Lower lobe of right lung (tissue), 2 donors: ENCODE results near the gene BAG3. TPM values are rescaled to one million over a fixed set of nuclear protein-coding genes. Genes with fewer than 3 reads are reported as not detected.

ENCODE experiments used
- ATAC-seq, 2 donors: fragments of 200-7000 bp; cut with Tn5 transposase; one replicate each; pipeline ENCODE4 v1.9.1; 2020 to 2022; ENCODE audit warnings: mild to moderate bottlenecking in 2 of 2, moderate library complexity in 2 of 2
- DNase-seq: peaks from one replicate; pipeline ENCODE4 v3.0.0-alpha.2; 2020
- H3K27ac ChIP-seq: fragments of 200-600 bp; one replicate; pipeline ENCODE4 v1.8.0; 2022
- H3K27me3 ChIP-seq: fragments of 200-600 bp; one replicate; pipeline ENCODE4 v1.8.0; 2022; ENCODE audit warnings: low read depth
- H3K36me3 ChIP-seq: fragments of 200-600 bp; one replicate; pipeline ENCODE4 v1.8.0; 2022; ENCODE audit warnings: mild to moderate bottlenecking
- H3K4me1 ChIP-seq: fragments of 200-600 bp; one replicate; pipeline ENCODE4 v1.8.0; 2022
- H3K4me3 ChIP-seq: fragments of 200-600 bp; one replicate; pipeline ENCODE4 v1.8.0; 2022; ENCODE audit warnings: mild to moderate bottlenecking
- H3K9me3 ChIP-seq: fragments of 200-600 bp; one replicate; pipeline ENCODE4 v1.8.0; 2022
- CTCF ChIP-seq: fragments of 200-600 bp; IDR thresholded peaks from one replicate; pipeline ENCODE4 v1.8.0; 2022; ENCODE audit warnings: antibody characterized with exemption, mild to moderate bottlenecking
- intact Hi-C: fragments of 100-400 bp; cut with DNase I; formaldehyde crosslinking; loops from one replicate; pipeline ENCODE4 v1.11.0; 2022
- long read RNA-seq: library from polyadenylated mRNA; unstranded; transcript quantifications from one replicate; pipeline ENCODE4 v2.0.0, GENCODE V29; 2021
- total RNA-seq: library from RNA; stranded (reverse); fragmentation: NEBNext Ultra II Directional; extraction: Animal tissue kit (Norgen Biotek cat#: 25700); gene quantifications from one replicate; pipeline ENCODE4 v1.2.1, GENCODE V29; 2021
- donor health status: DM: no; HTN: yes; CAD: no; lungs with severe emphysema.

Gene BAG3
- 30.2 TPM for total RNA-seq
- long read RNA-seq, transcript BAG3-201 (4 exons, 2,571 nt): major isoform, 35 of 55 reads
- long read RNA-seq, partial matches to known transcripts: 11 of 55 reads
- long read RNA-seq, other reads (novel, unspliced or antisense): 9 of 55 reads

GRCh38 chr10:119650692-119651513 lies at the start of gene BAG3:
BAG3 (plus strand) TSS chr10:119651380; CDS start chr10:119651676, 296 bp downstream.
- Histone ChIP-seq H3K4me1 (peaks cover 31% of the 10 kb centered on the region), H3K4me3 (peak within 1 kb of the TSS; percentile 90), H3K27ac (peak within 1 kb of the TSS; percentile 95), H3K27me3 (no peaks in the 10 kb centered on the region), H3K36me3 (no peaks in the 10 kb centered on the region), H3K9me3 (no peaks in the 10 kb centered on the region)
- TF ChIP-seq CTCF: no peak
- ATAC-seq: peak; percentile 93 to 97
- DNase-seq: peak; percentile 93
- intact Hi-C loops: no loop called here

GRCh38 chr10:119602241-119603095 lies 48.7 kb upstream of the BAG3 start:
- no peak overlapping the region for H3K27ac ChIP-seq
- ATAC-seq (peak; percentile 53 to 59), DNase-seq (no peak)
- TF ChIP-seq CTCF: peak; percentile 35
- H3K27me3 ChIP-seq: no peaks in the 10 kb centered on the region
- H3K36me3 ChIP-seq: no peaks in the 10 kb centered on the region
- intact Hi-C loops: no loop called here
- no peaks in the 10 kb centered on the region for H3K9me3 ChIP-seq
- H3K4me1 ChIP-seq: peaks cover 4% of the 10 kb centered on the region
- no peak overlapping the region for H3K4me3 ChIP-seq

GRCh38 chr10:119604468-119604867 lies 46.7 kb upstream of the BAG3 start:
- Histone ChIP-seq H3K36me3 (no peaks in the 10 kb centered on the region), H3K9me3 (no peaks in the 10 kb centered on the region), H3K4me1 (peaks cover 4% of the 10 kb centered on the region), H3K27me3 (no peaks in the 10 kb centered on the region), H3K4me3 (no peak overlapping the region), H3K27ac (no peak overlapping the region)
- no peak for DNase-seq
- no peak for TF ChIP-seq CTCF
- no peak for ATAC-seq
- intact Hi-C loops: no loop called here

DNA sequence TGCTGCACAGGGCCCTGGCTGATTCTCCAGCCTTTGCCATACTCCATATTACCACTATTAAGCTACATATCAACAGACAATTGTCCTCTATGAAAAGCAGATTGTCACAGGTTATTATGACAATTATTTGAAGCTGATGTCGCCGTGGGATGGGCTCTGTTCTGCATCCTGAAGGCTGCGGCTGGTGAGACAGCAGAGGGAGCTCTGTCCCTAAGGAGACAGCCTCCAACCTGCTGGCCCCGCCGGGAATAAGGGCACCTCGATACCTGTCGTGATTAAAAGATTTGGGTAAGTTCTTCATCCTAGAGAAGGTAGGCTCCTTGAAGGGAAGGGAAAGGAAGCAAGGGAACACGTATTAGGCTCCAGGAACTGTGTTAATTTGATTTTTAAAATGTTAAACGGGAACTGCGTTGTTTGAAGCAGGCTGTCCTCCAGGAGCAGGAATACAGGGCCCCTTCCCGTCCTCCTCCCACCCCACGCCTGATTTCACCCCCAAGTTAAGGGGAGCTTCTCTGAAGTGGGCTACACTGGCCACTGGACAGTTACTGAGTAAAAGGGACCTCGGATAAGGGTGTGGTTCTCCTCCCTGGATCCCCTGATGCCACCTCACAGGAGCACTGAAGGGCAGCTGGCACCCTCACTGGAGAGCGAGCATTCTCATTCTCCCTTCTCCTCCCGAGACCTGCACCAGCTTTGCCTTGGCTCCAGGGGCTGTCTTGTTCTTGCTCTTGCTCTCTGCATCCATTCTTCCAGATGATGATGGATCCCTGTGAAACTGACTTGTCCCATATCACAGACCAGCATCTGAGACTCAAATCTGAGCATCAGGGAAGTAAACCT lies 42.6 kb upstream of the BAG3 start:
- DNase-seq: peak; percentile 64
- no peak overlapping the region for H3K27ac ChIP-seq
- TF ChIP-seq CTCF: peak; percentile 67

GRCh38 chr10:119609516-119609915 lies 41.7 kb upstream of the BAG3 start:
- Histone ChIP-seq H3K9me3 (no peaks in the 10 kb centered on the region), H3K4me1 (peaks cover 4% of the 10 kb centered on the region), H3K27ac (no peak overlapping the region), H3K27me3 (no peaks in the 10 kb centered on the region), H3K4me3 (no peak overlapping the region), H3K36me3 (no peaks in the 10 kb centered on the region)
- DNase-seq (no peak), ATAC-seq (no peak)
- no peak for TF ChIP-seq CTCF
- intact Hi-C loops: no loop called here

More for the DNA sequence above, 42.6 kb upstream of the BAG3 start:
- Histone ChIP-seq H3K4me3 (no peak overlapping the region), H3K27me3 (no peaks in the 10 kb centered on the region), H3K36me3 (no peaks in the 10 kb centered on the region), H3K4me1 (peaks cover 4% of the 10 kb centered on the region), H3K9me3 (no peaks in the 10 kb centered on the region)
- ATAC-seq: peak; percentile 72 to 85
- intact Hi-C loops: no loop called here
